KOPT-K1 (cell line): ENCODE results near the gene DGKB.
"Not testable (repeated sequence)": the region's sequence is repeated elsewhere in the genome, so short reads cannot be mapped to it uniquely, and the experiment has no call there.

Experiments
- H3K27ac ChIP-seq: fragments of 200-600 bp; sonication (generic); 2 replicates; pipeline ENCODE4 v1.5.1; 2016; ENCODE audit warnings: antibody characterized with exemption, mild to moderate bottlenecking, low read depth, low read length; ENCODE audit not compliant: poor library complexity, severe bottlenecking
- H3K36me3 ChIP-seq: fragments of 200-600 bp; sonication (generic); 2 replicates; pipeline ENCODE4 v1.5.1; 2017; ENCODE audit warnings: antibody characterized with exemption, mild to moderate bottlenecking, low read length, moderate library complexity; ENCODE audit not compliant: insufficient read depth
- H3K9me3 ChIP-seq: fragments of 200-600 bp; sonication (generic); 2 replicates; pipeline ENCODE4 v1.5.1; 2017; ENCODE audit warnings: antibody characterized with exemption, low read length, mild to moderate bottlenecking; ENCODE audit not compliant: insufficient read depth, poor library complexity, severe bottlenecking

The DGKB gene

GRCh38 chr7:14279065-14279871 lies 623.3 kb downstream of the DGKB start:
- not testable (repeated sequence) for H3K27ac ChIP-seq, H3K9me3 ChIP-seq, H3K36me3 ChIP-seq

DNA sequence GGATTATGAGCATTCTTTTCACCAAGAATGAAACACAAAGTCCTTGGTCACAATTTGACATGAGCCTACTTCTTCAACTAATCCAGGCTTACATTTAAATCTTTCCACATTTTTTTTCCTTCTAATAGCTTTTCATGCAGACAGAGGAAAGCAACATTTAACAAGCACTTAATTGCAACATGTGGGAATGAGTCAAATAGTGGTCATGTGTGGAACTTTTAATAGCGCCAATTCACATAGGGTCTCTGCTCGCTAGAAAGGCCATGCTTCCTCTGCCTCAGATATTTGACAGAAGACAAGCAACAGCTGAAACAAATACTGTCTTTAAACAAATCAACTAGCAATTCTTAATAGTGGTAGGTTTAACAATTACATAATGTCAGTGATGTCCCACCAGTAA lies 627.2 kb downstream of the DGKB start:
- Histone ChIP-seq H3K27ac (no peak overlapping the region), H3K9me3 (no peaks in the 10 kb centered on the region), H3K36me3 (no peaks in the 10 kb centered on the region)

DNA sequence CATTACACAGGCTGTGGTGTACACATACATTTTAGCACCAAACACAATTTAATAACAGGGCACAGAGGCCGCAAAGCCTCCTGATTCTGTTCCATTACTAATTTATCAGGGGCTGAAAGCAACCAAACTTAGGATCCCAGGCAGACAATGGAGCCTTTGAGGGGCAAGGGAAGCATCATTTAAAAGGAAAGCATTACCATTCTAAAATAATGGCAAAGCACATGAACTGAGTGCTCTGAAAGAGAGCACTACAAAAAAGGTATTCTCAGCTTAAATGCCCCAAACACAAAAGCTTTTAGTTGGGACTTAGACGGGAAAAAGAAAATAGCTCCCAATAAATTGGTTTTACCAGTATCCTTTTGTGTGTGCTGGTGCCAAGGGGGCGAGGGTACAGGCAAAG lies 631.1 kb downstream of the DGKB start:
- Histone ChIP-seq H3K9me3 (no peaks in the 10 kb centered on the region), H3K27ac (no peak overlapping the region), H3K36me3 (no peaks in the 10 kb centered on the region)

DNA sequence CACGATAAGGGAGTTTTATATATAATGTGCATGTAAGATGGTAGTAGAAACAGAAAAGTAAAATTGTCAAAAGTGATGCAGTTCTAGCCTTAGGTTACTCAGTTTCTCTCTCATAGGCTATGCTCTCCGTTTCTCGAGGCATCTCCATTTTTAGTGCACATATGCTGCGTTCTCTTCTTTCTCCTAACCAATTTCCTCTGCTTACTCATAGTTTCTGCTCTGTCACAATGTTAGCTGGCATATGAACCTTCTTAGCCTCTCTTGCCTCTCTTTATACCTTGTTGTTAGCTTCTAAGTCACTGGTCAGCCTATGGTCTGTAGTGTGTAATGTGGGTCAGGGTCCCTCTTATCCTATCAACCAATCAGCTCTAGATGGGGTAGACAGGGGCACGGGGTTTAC lies 632.5 kb downstream of the DGKB start:
- H3K36me3 ChIP-seq = no peaks in the 10 kb centered on the region
- H3K9me3 ChIP-seq = no peaks in the 10 kb centered on the region
- H3K27ac ChIP-seq = no peak overlapping the region

DNA sequence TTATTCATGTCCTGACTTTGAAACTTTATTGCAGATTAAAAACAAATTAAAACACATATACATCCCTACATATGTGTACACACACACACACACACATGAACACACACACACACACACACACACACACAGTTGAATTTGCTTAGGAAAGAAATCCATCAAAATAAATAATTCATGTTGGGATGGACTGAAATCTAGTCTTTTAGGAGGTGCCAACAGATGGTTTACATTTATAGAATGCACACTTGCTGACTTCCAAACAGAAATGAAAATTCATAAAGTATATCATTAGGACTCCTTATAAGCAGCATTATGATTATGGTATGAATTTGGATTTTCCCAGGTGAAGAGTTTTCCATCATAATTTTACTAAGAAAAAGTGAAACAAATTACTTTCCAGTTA lies 642.5 kb downstream of the DGKB start:
- Histone ChIP-seq H3K27ac (no peak overlapping the region), H3K36me3 (no peaks in the 10 kb centered on the region), H3K9me3 (no peaks in the 10 kb centered on the region)

DNA sequence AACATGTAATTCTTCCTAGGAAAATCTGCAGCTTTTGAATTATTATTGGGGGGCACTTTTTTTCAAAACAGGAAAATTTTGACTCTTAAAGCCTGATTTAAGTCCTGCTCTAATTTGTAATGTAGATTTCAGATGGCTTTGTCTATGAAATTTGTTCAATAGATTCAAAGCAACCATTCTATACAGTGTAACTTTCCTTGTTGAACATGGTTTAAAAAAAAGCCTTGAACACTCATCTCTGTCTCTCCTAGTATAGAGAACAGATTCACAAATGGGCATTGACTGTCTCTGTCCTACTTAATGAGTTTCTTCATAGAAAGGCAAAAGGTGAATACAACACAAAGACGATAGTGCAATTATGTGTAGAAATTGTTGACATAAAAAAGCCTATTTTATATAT lies 643.7 kb downstream of the DGKB start:
- no peak overlapping the region for H3K27ac ChIP-seq
- H3K36me3 ChIP-seq = no peaks in the 10 kb centered on the region
- no peaks in the 10 kb centered on the region for H3K9me3 ChIP-seq

GRCh38 chr7:14258441-14258840 lies 644.1 kb downstream of the DGKB start:
- no peaks in the 10 kb centered on the region for H3K36me3 ChIP-seq
- H3K27ac ChIP-seq = no peak overlapping the region
- H3K9me3 ChIP-seq = no peaks in the 10 kb centered on the region

DNA sequence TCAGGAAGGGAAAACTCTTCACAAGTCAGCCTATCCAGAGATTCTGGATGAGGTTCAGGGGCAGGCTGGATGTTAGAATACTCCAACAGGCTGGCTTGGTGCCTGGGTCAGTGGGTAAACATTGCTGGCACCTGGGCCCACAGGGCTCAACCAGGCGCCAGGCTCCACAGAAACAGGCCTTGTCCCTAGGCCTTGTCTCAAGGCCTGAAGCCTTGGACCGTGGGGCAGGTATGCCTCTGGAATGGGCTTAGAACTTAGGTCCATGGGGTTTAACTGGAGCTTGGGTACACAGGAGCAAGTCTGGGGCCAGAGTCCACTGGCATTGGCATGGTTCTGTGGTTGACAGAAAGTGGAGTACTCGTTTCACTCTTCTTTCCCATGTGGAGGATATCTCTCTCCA lies 650.1 kb downstream of the DGKB start:
- Histone ChIP-seq H3K27ac (no peak overlapping the region), H3K9me3 (no peaks in the 10 kb centered on the region), H3K36me3 (no peaks in the 10 kb centered on the region)

DNA sequence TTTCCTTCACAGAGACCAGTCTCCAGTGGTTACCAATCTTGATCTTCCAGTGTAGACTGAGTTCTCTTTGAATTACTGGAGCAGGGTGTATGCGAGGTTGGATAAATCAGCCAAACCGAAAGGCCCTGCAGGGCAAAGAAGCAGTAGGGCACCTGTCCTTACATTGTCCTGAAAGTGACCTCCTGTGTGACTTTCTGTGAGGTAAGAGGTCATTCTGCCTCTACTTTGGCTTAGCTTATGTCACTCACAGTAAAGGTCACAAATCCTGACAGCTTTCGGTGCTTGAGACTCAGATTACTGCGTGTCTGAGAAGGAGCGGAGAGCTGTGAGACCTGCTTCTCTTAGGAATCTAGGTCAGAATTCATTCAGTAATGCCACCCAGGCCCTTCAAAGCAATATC lies 660.4 kb downstream of the DGKB start:
- H3K9me3 ChIP-seq = no peaks in the 10 kb centered on the region
- no peak overlapping the region for H3K27ac ChIP-seq
- H3K36me3 ChIP-seq = no peaks in the 10 kb centered on the region

- Histone ChIP-seq H3K9me3 (no peaks in the 10 kb centered on the region), H3K27ac (no peak overlapping the region), H3K36me3 (no peaks in the 10 kb centered on the region)
Observed at GRCh38 chr7:14236834-14237233, 665.7 kb downstream of the DGKB start.

GRCh38 chr7:14235056-14235455 lies 667.5 kb downstream of the DGKB start:
- no peaks in the 10 kb centered on the region for H3K9me3 ChIP-seq
- H3K27ac ChIP-seq = no peak overlapping the region
- H3K36me3 ChIP-seq = no peaks in the 10 kb centered on the region

- Histone ChIP-seq H3K9me3 (no peaks in the 10 kb centered on the region), H3K36me3 (no peaks in the 10 kb centered on the region), H3K27ac (no peak overlapping the region)
Observed at GRCh38 chr7:14233868-14234369, 668.6 kb downstream of the DGKB start.

DNA sequence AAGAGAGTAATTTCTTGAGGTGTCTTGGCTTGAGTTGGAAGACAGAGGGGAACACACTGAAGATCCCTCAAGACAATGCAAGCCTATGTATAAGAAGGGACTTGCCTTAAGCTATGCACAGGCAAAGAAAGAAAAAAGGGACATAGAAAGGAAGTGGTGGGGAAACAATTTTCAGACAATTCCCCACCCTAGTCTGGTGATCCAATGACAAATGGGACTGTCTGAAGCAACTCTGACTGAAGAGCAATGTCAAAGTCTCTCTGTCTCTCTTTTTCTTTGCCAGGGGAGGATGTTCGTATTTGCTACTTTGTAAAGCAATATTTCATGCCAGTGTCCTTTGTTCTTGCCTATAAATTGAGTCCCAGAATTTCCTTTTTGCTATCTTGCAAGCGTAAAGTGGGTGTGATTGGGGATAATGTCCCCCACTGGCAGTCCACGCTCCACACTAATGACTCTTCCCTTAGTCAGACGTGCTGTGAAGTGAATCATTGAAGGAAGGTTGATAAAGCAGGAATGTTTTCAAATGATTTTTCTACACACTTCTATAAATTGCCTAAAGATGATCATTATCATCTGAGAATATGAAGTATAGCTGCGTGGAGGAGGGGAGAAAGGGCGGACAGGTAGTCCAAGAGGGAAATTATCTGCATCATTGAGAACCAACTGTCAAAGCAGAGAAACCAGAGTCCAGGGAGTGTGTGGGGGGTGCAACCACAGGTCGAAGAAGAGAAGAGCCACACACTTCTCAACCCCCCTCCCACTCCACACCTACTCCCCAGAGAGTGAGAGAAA lies 669.3 kb downstream of the DGKB start:
- Histone ChIP-seq H3K9me3 (no peaks in the 10 kb centered on the region), H3K27ac (no peak overlapping the region), H3K36me3 (no peaks in the 10 kb centered on the region)

GRCh38 chr7:14229047-14229446 lies 673.5 kb downstream of the DGKB start:
- H3K36me3 ChIP-seq = no peaks in the 10 kb centered on the region
- no peaks in the 10 kb centered on the region for H3K9me3 ChIP-seq
- H3K27ac ChIP-seq = no peak overlapping the region

GRCh38 chr7:14228341-14228740 lies 674.2 kb downstream of the DGKB start:
- Histone ChIP-seq H3K36me3 (no peaks in the 10 kb centered on the region), H3K9me3 (no peaks in the 10 kb centered on the region), H3K27ac (no peak overlapping the region)
